NOMO-1 treated with dmso at 0.1 percent for 144 hours (cell line): ENCODE results near the gene OR5B21.

Experiments
- DNase-seq: peaks from one replicate; lab custom pipeline; 2025; ENCODE audit not compliant: unreplicated experiment; lab: John Stamatoyannopoulos, UW

Gene OR5B21

GRCh38 chr11:58494101-58494500 is 13.8 kb downstream of the OR5B21 start:
- no peak for DNase-seq

GRCh38 chr11:58493676-58494075 is 14.2 kb downstream of the OR5B21 start:
- DNase-seq, result no peak

- no peak for DNase-seq
These were observed 17.1 kb downstream of the OR5B21 start for GRCh38 chr11:58490827-58491226.

GRCh38 chr11:58487170-58487569 is 20.7 kb downstream of the OR5B21 start:
- no peak for DNase-seq

- no peak for DNase-seq
These were observed 21.9 kb downstream of the OR5B21 start for GRCh38 chr11:58485961-58486360.

GRCh38 chr11:58471892-58472291 is 36.0 kb downstream of the OR5B21 start:
- DNase-seq, result no peak

- DNase-seq, result no peak
These were observed 41.6 kb downstream of the OR5B21 start for GRCh38 chr11:58466293-58466692.

- DNase-seq, result no peak
These were observed 42.2 kb downstream of the OR5B21 start for GRCh38 chr11:58465690-58466089.
